ENCODE results near the gene SKOR2. TPM values are rescaled to one million over a fixed set of nuclear protein-coding genes. Genes with fewer than 3 reads are reported as not detected.

The SKOR2 gene
- total RNA-seq, 1 experiment from 2014 or later = not detected

- Histone ChIP-seq H3K4me3 (replicated peaks in 1 of 2; ENCODE audit: low read depth in 1 of 2, low read length in 2 of 2) (no peak overlapping the region), H3K36me3 (ENCODE audit: control insufficient read depth in 1 of 2, insufficient read depth in 2 of 2, low read length in 2 of 2) (no peaks in the 10 kb centered on the region), H3K27ac (ENCODE audit: low read depth, low read length) (no peak overlapping the region), H3K9me2 (ENCODE audit: insufficient read depth) (no peaks in the 10 kb centered on the region), H3K4me1 (ENCODE audit: control insufficient read depth in 1 of 2, insufficient read depth in 2 of 2, low read length in 2 of 2) (peaks cover 11 to 15% of the 10 kb centered on the region in 2 experiments), H3K9ac (ENCODE audit: low read length) (no peak overlapping the region), H3K9me3 (ENCODE audit: control insufficient read depth in 1 of 2, insufficient read depth in 1 of 2, low read depth in 1 of 2, low read length in 2 of 2) (no peaks in the 10 kb centered on the region), H3K27me3 (ENCODE audit: insufficient read depth, low read length) (no peaks in the 10 kb centered on the region), H3K79me2 (ENCODE audit: insufficient read depth, low read length) (peaks cover 94% of the 10 kb centered on the region), H4K20me1 (ENCODE audit: insufficient read depth) (no peaks in the 10 kb centered on the region; the same call in 1 of the 2 replicates), H2AFZ (ENCODE audit: low read depth, low read length, poor library complexity, severe bottlenecking) (no peak overlapping the region), H3K4me2 (ENCODE audit: low read length) (no peak overlapping the region)
- POLR2A ChIA-PET = no interaction called here
- RAD21 ChIA-PET (ENCODE audit: low non-redundant PET in 1 of 2, low total read pairs in 2 of 2, uncharacterized antibody in 2 of 2, unreplicated experiment in 2 of 2) = no interaction called here
- ATAC-seq (no peak), DNase-seq (ENCODE audit: low read depth, low spot score) (no peak)
- no peak for TF ChIP-seq CBX3 (IDR thresholded peaks at IDR 0.05; ENCODE audit: low read depth)
- no peak for TF ChIP-seq SP1 (IDR thresholded peaks at IDR 0.05; ENCODE audit: low read depth)
- TF ChIP-seq SIN3A (IDR thresholded peaks at IDR 0.05; ENCODE audit: low read depth) = no peak
- TF ChIP-seq POLR2A (IDR thresholded peaks at IDR 0.05; ENCODE audit: borderline replicate concordance, extremely low read depth, insufficient read depth, insufficient read length) = no peak
- no peak for TF ChIP-seq EZH2phosphoT487 (IDR thresholded peaks at IDR 0.05; ENCODE audit: borderline replicate concordance)
- TF ChIP-seq ZNF274 (IDR thresholded peaks at IDR 0.05; ENCODE audit: low read depth, low read length) = no peak
- no peak for TF ChIP-seq SRF (IDR thresholded peaks at IDR 0.05; ENCODE audit: low read depth)
- TF ChIP-seq EGR1 (IDR thresholded peaks at IDR 0.05; ENCODE audit: low read depth) = no peak
- no peak for TF ChIP-seq CTCF (IDR thresholded peaks at IDR 0.05 in 2 of 3, conservative IDR thresholded peaks at IDR 0.05 in 1 of 3; ENCODE audit: borderline replicate concordance in 1 of 3, insufficient read depth in 1 of 3, low read depth in 2 of 3, low read length in 2 of 3)
- TF ChIP-seq TCF7L2 (IDR thresholded peaks at IDR 0.05; ENCODE audit: borderline replicate concordance, extremely low read depth, insufficient read depth, insufficient read length) = no peak
- intact Hi-C loops (cut with micrococcal nuclease) = no loop called here
- CTCF ChIA-PET = no interaction called here
- no TSS peak for BruUV-seq (replicated peaks)
These were observed 88.2 kb downstream of the SKOR2 start for GRCh38 chr18:47163241-47163640.

All from HCT116 (cell line).